HCT116 (cell line): Measurements from ENCODE around the gene RBMX. TPM values are rescaled to one million over a fixed set of nuclear protein-coding genes. Genes with fewer than 3 reads are reported as not detected.
"Not testable (repeated sequence)": the region's sequence is repeated elsewhere in the genome, so short reads cannot be mapped to it uniquely, and the experiment has no call there.

ENCODE experiments used
- ATAC-seq: fragments of 200-7000 bp; cut with Tn5 transposase; 2 replicates; pipeline ENCODE4 v1.9.1; 2020; ENCODE audit warnings: mild to moderate bottlenecking, moderate library complexity
- BruUV-seq: library from RNA; stranded (reverse); fragments of 400-500 nt; replicated peaks from 2 replicates; lab custom pipeline; 2021; lab: Mats Ljungman, UMichigan
- CTCF ChIA-PET: fragments of 300-600 bp; sonication (Branson Sonifier 250); formaldehyde crosslinking; loops from one replicate; lab custom pipeline; 2021; ENCODE audit warnings: antibody characterized with exemption; lab: Charles Lee
- POLR2A ChIA-PET: fragments of 300-600, 350-600 bp; sonication (Branson Sonifier 250); formaldehyde crosslinking; loops from one replicate; lab custom pipeline; 2021; ENCODE audit warnings: antibody characterized with exemption; lab: Charles Lee
- RAD21 ChIA-PET, 2 experiments: fragments of 300-600 bp; sonication (Branson Sonifier 250); formaldehyde crosslinking; loops; one replicate each; lab custom pipeline; 2023; ENCODE audit warnings: low total read pairs in 2 of 2; ENCODE audit not compliant: uncharacterized antibody in 2 of 2, unreplicated experiment in 2 of 2, low non-redundant PET in 1 of 2; lab: Charles Lee
- DNase-seq: peaks from one replicate; pipeline ENCODE4 v3.0.0-alpha.2; 2010; ENCODE audit warnings: low read depth, low spot score
- H2AFZ ChIP-seq: fragments of 200-600 bp; shearing (Covaris generic), sonication (generic); 2 replicates; pipeline ENCODE4 v1.6.1; 2017; ENCODE audit warnings: low read depth, mixed run types, mixed read lengths, antibody characterized with exemption, low read length; ENCODE audit not compliant: poor library complexity, severe bottlenecking
- H3K27ac ChIP-seq: 2 replicates; pipeline ENCODE4 v1.5.1; 2012; ENCODE audit warnings: low read depth, low read length
- H3K27me3 ChIP-seq: fragments of 200-600 bp; sonication (generic); 2 replicates; pipeline ENCODE4 v1.6.1; 2016; ENCODE audit warnings: mixed run types, low read length, mixed read lengths; ENCODE audit not compliant: insufficient read depth
- H3K36me3 ChIP-seq, 2 experiments: fragments of 200-500 bp in 1 of 2; fragments of 200-600 bp in 1 of 2; sonication (Bioruptor generic) in 1 of 2; sonication (generic) in 1 of 2; 2 replicates each; pipeline versions ENCODE4 v1.5.1 to v1.6.1; 2014 to 2016; ENCODE audit warnings: low read length in 2 of 2, inconsistent platforms in 1 of 2, mixed read lengths in 1 of 2, mixed run types in 1 of 2; ENCODE audit not compliant: insufficient read depth in 2 of 2, control insufficient read depth in 1 of 2
- H3K4me1 ChIP-seq, 2 experiments: fragments of 200-600 bp in 1 of 2; sonication (generic) in 1 of 2; 2 replicates each; pipeline versions ENCODE4 v1.5.1 to v1.6.1; 2012 to 2017; ENCODE audit warnings: low read length in 2 of 2, inconsistent platforms in 1 of 2, mild to moderate bottlenecking in 1 of 2, mixed read lengths in 1 of 2, mixed run types in 1 of 2, moderate library complexity in 1 of 2; ENCODE audit not compliant: insufficient read depth in 2 of 2, control insufficient read depth in 1 of 2
- H3K4me2 ChIP-seq: fragments of 200-600 bp; sonication (generic); 2 replicates; pipeline ENCODE4 v1.6.1; 2017; ENCODE audit warnings: mixed run types, low read length, mixed read lengths
- H3K4me3 ChIP-seq, 2 experiments: fragments of 200-600 bp in 1 of 2; sonication (generic) in 1 of 2; replicated peaks in 1 of 2; 2 replicates each; pipeline ENCODE4 v1.5.1; 2011 to 2016; ENCODE audit warnings: low read length in 2 of 2, control low read depth in 1 of 2, low read depth in 1 of 2, mild to moderate bottlenecking in 1 of 2, mixed read lengths in 1 of 2, mixed run types in 1 of 2
- H3K79me2 ChIP-seq: fragments of 200-600 bp; sonication (generic); 2 replicates; pipeline ENCODE4 v1.6.1; 2017; ENCODE audit warnings: mild to moderate bottlenecking, mixed run types, low read length, moderate library complexity, mixed read lengths; ENCODE audit not compliant: insufficient read depth
- H3K9ac ChIP-seq: fragments of 200-600 bp; sonication (generic); 2 replicates; pipeline ENCODE4 v1.6.1; 2016; ENCODE audit warnings: low read length, mixed read lengths
- H3K9me2 ChIP-seq: fragments of 200-600 bp; sonication (generic), shearing (Covaris generic); 2 replicates; pipeline ENCODE4 v1.6.1; 2017; ENCODE audit warnings: mixed run types, mild to moderate bottlenecking, moderate library complexity; ENCODE audit not compliant: insufficient read depth
- H3K9me3 ChIP-seq, 2 experiments: fragments of 200-500 bp in 1 of 2; fragments of 200-600 bp in 1 of 2; sonication (Bioruptor generic) in 1 of 2; sonication (generic) in 1 of 2; 2 replicates each; pipeline ENCODE4 v1.6.1; 2014 to 2017; ENCODE audit warnings: low read length in 2 of 2, mixed read lengths in 2 of 2, inconsistent platforms in 1 of 2, low read depth in 1 of 2, mild to moderate bottlenecking in 1 of 2, mixed run types in 1 of 2, moderate library complexity in 1 of 2; ENCODE audit not compliant: control insufficient read depth in 1 of 2, insufficient read depth in 1 of 2
- H4K20me1 ChIP-seq: fragments of 200-600 bp; sonication (generic), shearing (Covaris generic); 2 replicates; pipeline ENCODE4 v1.6.1; 2017; ENCODE audit warnings: mixed run types, mild to moderate bottlenecking, moderate library complexity; ENCODE audit not compliant: insufficient read depth
- CEBPB ChIP-seq: IDR thresholded peaks from 2 replicates; pipeline ENCODE4 v1.6.1; 2012; ENCODE audit warnings: low read depth
- ELF1 ChIP-seq: IDR thresholded peaks from 2 replicates; pipeline ENCODE4 v1.6.1; 2012; ENCODE audit warnings: low read depth, borderline replicate concordance
- EZH2 ChIP-seq: fragments of 200-600 bp; sonication (generic); IDR thresholded peaks from 2 replicates; pipeline ENCODE4 v1.6.1; 2017; ENCODE audit warnings: antibody characterized with exemption, mixed run types
- EZH2phosphoT487 ChIP-seq: fragments of 200-600 bp; IDR thresholded peaks from 2 replicates; pipeline ENCODE4 v1.6.1; 2018; ENCODE audit warnings: antibody characterized with exemption, borderline replicate concordance
- FOSL1 ChIP-seq: IDR thresholded peaks from 2 replicates; pipeline ENCODE4 v1.6.1; 2012; ENCODE audit warnings: low read depth
- POLR2A ChIP-seq: IDR thresholded peaks from 2 replicates; pipeline ENCODE4 v1.7.0; 2011; ENCODE audit warnings: borderline replicate concordance; ENCODE audit not compliant: insufficient read depth, insufficient read length; ENCODE audit errors: extremely low read depth
- SP1 ChIP-seq: IDR thresholded peaks from 2 replicates; pipeline ENCODE4 v1.6.1; 2012; ENCODE audit warnings: low read depth
- SRF ChIP-seq: IDR thresholded peaks from 2 replicates; pipeline ENCODE4 v1.6.1; 2012; ENCODE audit warnings: low read depth
- TCF7L2 ChIP-seq: IDR thresholded peaks from 2 replicates; pipeline ENCODE4 v1.7.0; 2011; ENCODE audit warnings: borderline replicate concordance, inconsistent platforms; ENCODE audit not compliant: insufficient read depth, insufficient read length; ENCODE audit errors: extremely low read depth
- intact Hi-C: fragments of 100-400 bp; cut with micrococcal nuclease; formaldehyde crosslinking; loops from 2 replicates; pipeline ENCODE4 v1.10.0; 2022
- total RNA-seq: library from RNA; stranded (reverse); gene quantifications from one replicate; pipeline ENCODE4 v1.2.1, GENCODE V29; 2021; ENCODE audit not compliant: unreplicated experiment
- TF ChIP-seq, protein P1 (sequence below): IDR thresholded peaks from 2 replicates; pipeline ENCODE4 v1.6.1; 2012

Gene RBMX
- total RNA-seq, 1 experiment from 2014 or later: 267 TPM

DNA sequence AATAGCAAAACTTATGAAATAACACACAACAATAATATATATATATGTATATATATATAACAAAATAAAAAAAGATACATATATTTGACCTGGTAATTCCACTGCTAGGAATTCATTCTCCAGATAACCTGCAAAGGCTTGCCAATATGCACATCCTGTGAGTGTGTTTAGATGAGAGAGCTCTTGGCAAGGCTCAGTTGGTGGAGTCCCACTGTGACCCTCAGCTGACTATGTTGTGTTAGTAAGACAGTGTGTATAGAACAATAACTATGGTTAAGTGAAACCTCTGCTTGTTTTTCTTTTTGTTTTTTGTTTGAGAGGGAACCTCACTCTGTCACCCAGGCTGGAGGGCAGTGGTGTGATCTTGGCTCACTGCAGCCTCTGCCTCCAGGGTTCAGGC is 39.5 kb upstream of the RBMX start:
- ChIA-PET CTCF (no interaction called here), POLR2A (no interaction called here), RAD21 (no interaction called here)
- Histone ChIP-seq H3K9me3 (no peaks in the 10 kb centered on the region), H2AFZ (no peak overlapping the region), H3K4me1 (no peaks in the 10 kb centered on the region), H3K9ac (no peak overlapping the region), H3K4me2 (no peak overlapping the region), H4K20me1 (no peaks in the 10 kb centered on the region), H3K9me2 (no peaks in the 10 kb centered on the region), H3K4me3 (no peak overlapping the region), H3K27me3 (no peaks in the 10 kb centered on the region), H3K27ac (no peak overlapping the region), H3K79me2 (no peaks in the 10 kb centered on the region), H3K36me3 (no peaks in the 10 kb centered on the region)
- intact Hi-C loops: loop anchor here (10.0 kb wide), 1 partner anchor 305 kb away; no protein-coding TSS in a partner anchor
- ATAC-seq (no peak), DNase-seq (no peak)
- TF ChIP-seq EZH2phosphoT487 (no peak), CEBPB (no peak), ELF1 (no peak), EZH2 (no peak), FOSL1 (no peak), POLR2A (no peak), SP1 (no peak), TCF7L2 (no peak)
- no TSS peak for BruUV-seq

DNA sequence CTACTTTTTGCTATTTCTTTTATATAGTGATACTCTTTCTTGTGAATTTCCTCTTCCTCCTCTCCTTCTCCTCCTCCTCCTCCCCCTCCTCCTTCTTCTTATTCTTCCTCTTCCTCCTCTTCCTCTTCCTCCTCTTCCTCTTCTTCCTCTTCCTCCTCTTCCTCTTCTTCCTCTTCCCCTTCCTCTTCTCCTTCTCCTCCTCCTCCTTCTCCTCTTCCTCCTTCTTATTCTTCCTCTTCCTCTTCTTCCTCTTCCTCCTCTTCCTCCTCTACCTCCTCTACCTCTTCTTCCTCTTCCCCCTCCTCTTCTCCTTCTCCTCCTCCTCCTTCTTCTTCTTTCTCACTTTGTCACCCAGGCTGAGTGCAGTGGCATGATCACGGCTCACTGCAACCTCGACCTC is 36.3 kb upstream of the RBMX start:
- no peaks in the 10 kb centered on the region for H3K9me3 ChIP-seq
- H3K27me3 ChIP-seq: no peaks in the 10 kb centered on the region
- BruUV-seq: no TSS peak
- no peak overlapping the region for H2AFZ ChIP-seq
- ChIA-PET POLR2A (interaction anchor here (0.8 kb wide), 1 partner anchor 11 kb away, joined by 3 read pairs; no protein-coding TSS in a partner anchor), CTCF (no interaction called here), RAD21 (no interaction called here)
- no peaks in the 10 kb centered on the region for H3K79me2 ChIP-seq
- no peak overlapping the region for H3K9ac ChIP-seq
- DNase-seq: no peak
- no peak overlapping the region for H3K4me2 ChIP-seq
- no peak for ATAC-seq
- no peaks in the 10 kb centered on the region for H3K9me2 ChIP-seq
- no peaks in the 10 kb centered on the region for H3K4me1 ChIP-seq
- intact Hi-C loops: no loop called here
- H4K20me1 ChIP-seq: no peaks in the 10 kb centered on the region
- TF ChIP-seq ELF1 (no peak), SRF (no peak)
- TF ChIP-seq, protein P1, sequence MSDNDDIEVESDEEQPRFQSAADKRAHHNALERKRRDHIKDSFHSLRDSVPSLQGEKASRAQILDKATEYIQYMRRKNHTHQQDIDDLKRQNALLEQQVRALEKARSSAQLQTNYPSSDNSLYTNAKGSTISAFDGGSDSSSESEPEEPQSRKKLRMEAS: no peak
- no peaks in the 10 kb centered on the region for H3K36me3 ChIP-seq
- no peak overlapping the region for H3K4me3 ChIP-seq
- no peak overlapping the region for H3K27ac ChIP-seq

DNA sequence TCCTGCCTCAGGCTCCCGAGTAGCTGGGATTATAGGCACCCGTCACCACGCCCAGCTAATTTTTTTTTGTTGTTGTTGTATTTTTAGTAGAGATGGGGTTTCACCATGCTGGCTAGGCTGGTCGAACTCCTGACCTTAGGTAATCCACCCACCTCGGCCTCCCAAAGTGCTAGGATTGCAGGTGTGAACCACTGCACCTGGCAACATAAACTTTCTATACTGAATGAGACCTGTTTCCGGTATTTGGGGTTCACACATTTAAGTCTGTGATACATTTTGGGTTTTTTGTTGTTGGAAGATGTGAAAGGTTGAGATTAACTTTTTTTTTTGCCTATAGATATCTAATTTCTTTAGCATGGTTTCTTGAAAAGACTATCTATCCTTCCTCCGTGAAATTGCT is 31.1 kb upstream of the RBMX start:
- H3K9ac ChIP-seq, H3K4me3 ChIP-seq, H2AFZ ChIP-seq, H3K9me2 ChIP-seq, ATAC-seq, H3K4me2 ChIP-seq, CTCF ChIA-PET, H3K27me3 ChIP-seq, H4K20me1 ChIP-seq, RAD21 ChIA-PET, POLR2A ChIA-PET, intact Hi-C loops, H3K36me3 ChIP-seq, BruUV-seq, H3K27ac ChIP-seq, H3K9me3 ChIP-seq, H3K79me2 ChIP-seq, DNase-seq: not testable (repeated sequence)
- H3K4me1 ChIP-seq: peaks cover 0 to 13% of the 10 kb centered on the region in 2 experiments; a peak in 2 of 4 replicates
